Left renal cortex interstitium (tissue), 4 donors: ENCODE data around the gene FAM170B. TPM values are rescaled to one million over a fixed set of nuclear protein-coding genes. Genes with fewer than 3 reads are reported as not detected.
A peak's percentile ranks its signal among the peaks of the same experiment; 100 is the strongest.

Source experiments
- DNase-seq, 4 donors: peaks; one replicate each; pipeline ENCODE4 v3.0.0-alpha.2; 2013; ENCODE audit warnings: low read depth in 4 of 4, low spot score in 2 of 4, missing footprints in 1 of 4
- polyA plus RNA-seq, 4 donors: library from polyadenylated mRNA; unstranded; fragments of 120-200 nt; gene quantifications; one replicate each; pipeline ENCODE4 v1.2.1, GENCODE V29; 2013; ENCODE audit not compliant: insufficient read length in 4 of 4

Gene FAM170B
- polyA plus RNA-seq, 4 donors, result not detected

DNA sequence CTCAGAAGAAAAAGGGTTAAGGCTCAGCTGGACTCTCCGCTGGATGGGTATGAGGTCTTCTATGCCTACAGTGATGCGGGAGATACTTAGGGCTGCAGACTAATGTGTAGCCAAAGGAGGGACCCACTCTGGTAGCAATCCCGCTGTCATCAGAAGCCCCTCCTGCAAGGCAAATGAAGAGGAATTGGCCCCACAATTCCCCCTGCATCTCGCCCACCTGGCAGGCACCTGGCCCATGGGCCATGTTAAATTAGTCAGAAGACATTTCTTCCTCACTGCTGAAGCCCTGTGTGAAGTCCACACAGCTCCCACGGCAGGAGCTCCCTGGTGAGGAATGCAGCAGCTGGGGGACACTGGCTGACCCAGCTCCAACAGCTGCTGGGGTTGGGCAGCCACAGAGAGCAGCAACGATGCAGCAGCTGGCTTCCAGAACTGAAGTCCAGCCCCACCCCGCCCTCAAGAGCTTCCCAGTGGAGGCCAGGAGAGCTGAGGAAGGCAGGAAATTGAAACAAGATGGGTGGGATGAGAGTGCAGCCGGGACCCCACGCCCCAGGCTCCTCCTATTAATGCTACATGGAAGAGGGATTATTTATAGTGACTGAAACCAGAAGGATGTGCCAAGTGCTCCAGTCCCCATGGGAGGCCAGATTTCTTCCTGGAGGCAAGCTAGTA lies 24.0 kb downstream of the FAM170B start:
- DNase-seq, result peak in 2 of 4 donors; percentile 56 to 60

GRCh38 chr10:49108656-49109055 lies 25.2 kb downstream of the FAM170B start:
- no peak for DNase-seq

GRCh38 chr10:49107887-49108267 lies 25.9 kb downstream of the FAM170B start:
- no peak for DNase-seq

DNA sequence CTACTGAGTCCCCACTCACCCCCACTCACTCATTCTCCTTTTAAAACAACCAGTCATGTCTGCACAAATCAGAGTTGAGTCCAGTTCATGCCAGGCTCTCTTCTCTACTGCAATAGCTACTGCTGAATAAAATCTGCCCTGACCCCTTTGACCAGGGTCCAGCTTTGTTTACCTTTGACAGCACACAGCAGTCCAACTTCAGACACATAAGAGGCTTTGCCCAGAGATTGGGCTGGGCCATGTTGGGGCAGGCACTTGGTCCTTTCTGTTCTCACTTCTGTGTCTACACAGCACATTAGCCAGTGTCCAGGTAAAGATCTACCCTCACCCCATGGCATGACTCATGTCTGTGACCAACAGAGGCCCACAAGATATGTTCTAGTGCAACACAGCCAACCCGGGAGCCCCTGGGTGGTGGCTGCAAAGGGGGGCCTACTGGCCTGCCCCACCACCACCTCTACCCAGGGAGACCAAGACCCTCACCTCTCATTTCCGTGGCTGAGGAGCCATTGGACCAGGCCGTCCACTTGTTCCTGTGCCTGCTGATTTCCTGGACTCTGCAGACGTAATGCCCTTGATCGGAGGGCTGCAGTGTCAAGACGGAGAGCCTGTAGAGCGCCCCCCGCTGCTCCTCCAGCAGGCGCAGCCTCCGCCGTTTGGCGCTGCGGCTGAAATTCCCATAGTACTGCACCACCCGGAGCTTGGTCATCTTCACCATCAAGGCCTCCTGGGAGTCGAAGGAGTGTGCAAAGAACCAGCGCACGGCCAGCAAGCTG lies 26.5 kb downstream of the FAM170B start:
- DNase-seq, result no peak

- no peak for DNase-seq
These were observed 27.4 kb downstream of the FAM170B start for GRCh38 chr10:49106451-49106850.

DNA sequence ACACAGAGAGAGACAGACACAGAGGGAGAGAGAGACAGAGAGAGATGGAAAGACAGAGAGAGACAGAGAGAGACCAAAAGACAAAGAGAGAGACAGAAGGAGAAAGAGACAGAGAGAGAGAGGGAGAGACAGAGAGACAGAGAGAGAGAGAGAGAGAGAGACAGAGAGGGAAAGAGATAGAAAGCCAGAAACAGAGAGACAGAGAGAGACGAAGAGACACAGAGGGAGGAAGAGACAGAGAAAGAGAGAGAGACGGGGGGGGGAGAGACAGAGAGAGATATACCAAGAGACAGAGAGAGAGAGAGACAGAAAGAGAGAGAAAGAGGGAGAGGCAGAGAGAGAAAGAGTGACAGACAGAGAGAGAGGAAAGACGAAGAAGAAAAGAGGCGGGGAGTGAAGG lies 28.7 kb downstream of the FAM170B start:
- no peak for DNase-seq

GRCh38 chr10:49104323-49104722 lies 29.5 kb downstream of the FAM170B start:
- DNase-seq, result no peak

DNA sequence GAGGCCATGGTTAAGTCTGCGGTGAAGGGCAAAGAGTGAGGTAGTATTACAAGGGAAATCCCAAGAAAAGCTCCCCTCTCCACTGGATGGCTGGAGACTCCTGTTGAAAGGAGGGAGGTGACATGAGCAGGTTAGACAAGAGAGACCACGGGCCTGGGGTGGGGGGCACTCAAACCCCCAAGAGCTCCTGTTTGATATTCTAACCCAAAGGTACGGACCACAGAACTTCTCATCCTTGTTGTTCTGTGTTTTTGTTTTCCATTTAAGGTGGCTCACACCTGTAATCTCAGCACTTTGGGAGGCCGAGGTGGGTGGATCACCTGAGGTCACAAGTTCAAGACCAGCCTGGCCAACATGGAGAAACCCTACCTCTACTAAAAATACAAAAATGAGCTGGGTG lies 30.1 kb downstream of the FAM170B start:
- no peak for DNase-seq

DNA sequence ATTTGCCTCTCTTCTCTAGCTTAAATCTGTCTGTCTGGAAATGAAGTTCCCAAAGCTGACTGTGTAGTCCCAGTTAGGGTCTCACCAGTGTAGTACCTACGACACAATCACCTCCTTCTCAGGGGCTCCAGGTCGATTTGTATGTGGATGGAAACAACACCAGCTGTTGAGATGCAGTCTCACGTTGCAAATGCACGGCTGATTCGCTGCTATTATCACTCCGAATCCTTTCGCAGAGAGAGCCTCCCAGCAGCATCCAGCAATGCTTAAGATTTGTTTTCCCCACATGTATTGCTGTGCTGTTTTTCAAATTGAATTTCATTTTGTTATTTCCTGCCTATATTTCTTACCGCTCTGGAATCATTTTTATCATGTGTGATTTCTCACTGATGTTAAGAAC lies 34.8 kb downstream of the FAM170B start:
- no peak for DNase-seq

DNA sequence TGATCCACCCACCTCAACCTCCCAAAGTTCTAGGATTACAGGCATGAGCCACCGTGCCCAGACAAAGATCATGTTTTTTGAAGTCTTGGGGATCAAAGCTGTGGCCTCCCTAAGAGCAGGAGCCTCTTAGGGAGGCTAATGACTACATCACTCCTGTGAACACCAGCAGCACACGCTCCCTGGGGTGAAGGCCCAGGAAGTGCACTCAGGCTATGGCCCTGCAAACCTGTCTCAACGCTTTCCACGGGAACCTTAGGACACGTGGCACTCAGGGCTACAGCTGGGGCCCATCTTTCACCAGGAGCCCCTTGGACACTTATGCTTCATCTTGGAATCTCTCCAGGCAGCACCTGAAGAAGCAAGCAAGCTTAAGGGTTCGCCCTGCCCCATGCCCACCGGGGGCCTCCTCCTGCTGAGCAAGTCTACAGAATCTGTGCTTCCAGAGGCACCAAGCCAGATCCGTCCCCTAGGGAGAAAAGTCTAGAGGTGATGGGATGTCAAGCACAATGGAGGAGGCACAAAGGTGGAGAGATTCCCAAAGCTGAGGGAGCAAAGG lies 36.9 kb downstream of the FAM170B start:
- DNase-seq, result no peak

DNA sequence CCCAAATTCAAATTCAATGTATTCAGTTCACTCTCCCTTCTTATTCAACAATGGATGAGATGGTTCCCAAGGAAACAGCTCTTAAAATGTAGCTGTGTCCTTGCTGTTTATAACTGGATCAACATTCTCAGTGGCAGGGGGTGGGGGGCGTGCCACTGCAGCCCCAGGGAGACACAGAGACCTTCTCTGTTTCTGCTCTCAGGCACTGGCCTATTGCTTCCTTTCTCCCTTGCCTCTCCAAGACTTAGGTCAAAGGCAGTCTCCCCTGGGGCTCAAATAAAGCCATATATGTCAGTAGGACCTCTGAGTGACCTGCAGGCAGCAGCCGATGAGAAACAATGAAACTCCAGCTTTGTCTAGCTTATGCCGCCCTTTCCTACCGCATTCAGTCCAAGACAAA lies 39.2 kb downstream of the FAM170B start:
- no peak for DNase-seq

DNA sequence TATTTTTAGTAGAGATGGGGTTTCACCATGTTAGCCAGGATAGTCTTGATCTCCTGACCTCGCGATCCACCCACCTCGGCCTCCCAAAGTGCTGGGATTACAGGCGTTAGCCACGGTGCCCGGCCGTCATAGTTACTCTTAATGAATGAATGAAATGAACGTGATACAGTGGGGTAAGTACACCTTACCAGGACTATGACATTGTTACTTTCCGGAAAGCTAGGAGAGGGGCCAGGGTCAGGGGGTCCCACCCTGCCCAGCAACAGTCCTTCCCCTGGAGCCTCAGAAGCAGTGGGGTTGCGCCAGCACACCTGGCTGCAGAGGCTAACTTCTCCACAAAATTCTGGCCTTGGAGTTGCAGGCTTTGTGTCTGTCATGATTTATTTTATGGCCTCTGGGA lies 39.9 kb downstream of the FAM170B start:
- DNase-seq, result no peak

- DNase-seq, result no peak
These were observed 41.3 kb downstream of the FAM170B start for GRCh38 chr10:49092477-49092876.

GRCh38 chr10:49091450-49092210 lies 42.2 kb downstream of the FAM170B start:
- no peak for DNase-seq

- no peak for DNase-seq
These were observed 43.0 kb downstream of the FAM170B start for GRCh38 chr10:49090696-49091380.

DNA sequence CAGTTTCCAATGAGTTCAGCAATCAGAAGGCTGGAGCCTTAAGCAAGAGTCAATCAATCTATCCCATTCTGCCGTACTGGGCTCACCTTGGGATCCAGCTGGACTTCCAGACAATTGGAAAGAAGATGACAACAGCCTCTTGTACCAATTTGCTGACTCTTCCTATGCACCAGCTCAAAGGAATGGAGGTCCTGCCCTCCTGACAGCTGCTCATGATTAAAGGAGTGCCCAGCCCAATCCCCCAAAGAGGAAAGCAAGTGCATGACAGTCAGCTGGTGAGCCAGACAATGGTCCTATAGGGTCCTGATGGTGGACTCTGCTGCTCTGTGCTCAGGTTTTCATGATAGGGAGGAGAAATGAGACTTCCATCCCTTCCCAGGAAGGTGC lies 43.6 kb downstream of the FAM170B start:
- DNase-seq, result no peak

- no peak for DNase-seq
These were observed 44.1 kb downstream of the FAM170B start for GRCh38 chr10:49089557-49090188.

GRCh38 chr10:49089152-49089551 lies 44.7 kb downstream of the FAM170B start:
- no peak for DNase-seq

GRCh38 chr10:49086889-49087288 lies 46.9 kb downstream of the FAM170B start:
- DNase-seq, result no peak

DNA sequence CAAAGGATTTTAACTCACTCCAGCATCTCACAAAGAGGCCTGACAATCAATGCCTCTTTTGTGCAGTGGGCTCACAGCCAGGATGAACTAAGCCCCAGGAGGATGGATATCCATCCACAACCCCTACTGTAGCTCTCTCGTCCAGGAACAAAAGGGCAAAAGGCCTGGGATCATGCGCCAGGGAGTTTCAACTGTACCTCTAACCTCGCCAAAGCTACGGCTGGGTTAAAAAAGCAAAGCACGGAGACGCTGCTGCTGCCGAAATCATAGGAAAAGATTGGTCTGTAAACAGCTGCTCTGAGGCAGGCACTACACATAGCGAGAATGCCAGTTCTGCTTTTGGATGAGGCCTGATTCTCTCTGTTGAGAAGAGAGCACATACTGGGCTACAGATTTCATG lies 50.6 kb downstream of the FAM170B start:
- DNase-seq, result no peak
